Measurements from ENCODE around the gene RCC2. TPM values are rescaled to one million over a fixed set of nuclear protein-coding genes. Genes with fewer than 3 reads are reported as not detected.

Gene RCC2
- polyA plus RNA-seq, 4 donors: 86.1 to 109 (median 94.9) TPM

- no peak for DNase-seq (ENCODE audit: low read depth in 4 of 4, low spot score in 2 of 4)
These were observed 58.3 kb downstream of the RCC2 start for GRCh38 chr1:17381161-17381560.

- no peak for DNase-seq (ENCODE audit: low read depth in 4 of 4, low spot score in 2 of 4)
These were observed 62.0 kb downstream of the RCC2 start for GRCh38 chr1:17377325-17377953.

- DNase-seq (ENCODE audit: low read depth in 4 of 4, low spot score in 2 of 4): no peak
These were observed 63.8 kb downstream of the RCC2 start for GRCh38 chr1:17375651-17376050.

GRCh38 chr1:17372955-17373354, 66.5 kb downstream of the RCC2 start:
- DNase-seq (ENCODE audit: low read depth in 4 of 4, low spot score in 2 of 4): no peak

GRCh38 chr1:17371896-17372295, 67.6 kb downstream of the RCC2 start, which contains the start of gene PADI6:
Gene PADI6 (plus strand): TSS chr1:17372196. CDS start chr1:17372246, 50 bp downstream.
- no peak for DNase-seq (ENCODE audit: low read depth in 4 of 4, low spot score in 2 of 4)

- DNase-seq (ENCODE audit: low read depth in 4 of 4, low spot score in 2 of 4): no peak
These were observed 68.9 kb downstream of the RCC2 start for GRCh38 chr1:17370618-17371017.

GRCh38 chr1:17369466-17369865, 70.0 kb downstream of the RCC2 start:
- no peak for DNase-seq (ENCODE audit: low read depth in 4 of 4, low spot score in 2 of 4)

GRCh38 chr1:17365293-17365692, 74.2 kb downstream of the RCC2 start:
- no peak for DNase-seq (ENCODE audit: low read depth in 4 of 4, low spot score in 2 of 4)

GRCh38 chr1:17363771-17364170, 75.7 kb downstream of the RCC2 start:
- DNase-seq (ENCODE audit: low read depth in 4 of 4, low spot score in 2 of 4): no peak

GRCh38 chr1:17363351-17363750, 76.1 kb downstream of the RCC2 start:
- DNase-seq (ENCODE audit: low read depth in 4 of 4, low spot score in 2 of 4): no peak

GRCh38 chr1:17361687-17362086, 77.8 kb downstream of the RCC2 start:
- no peak for DNase-seq (ENCODE audit: low read depth in 4 of 4, low spot score in 2 of 4)

- DNase-seq (ENCODE audit: low read depth in 4 of 4, low spot score in 2 of 4): no peak
These were observed 79.1 kb downstream of the RCC2 start for GRCh38 chr1:17360272-17360956.

GRCh38 chr1:17359808-17360207, 79.7 kb downstream of the RCC2 start:
- DNase-seq (ENCODE audit: low read depth in 4 of 4, low spot score in 2 of 4): no peak

GRCh38 chr1:17359031-17359430, 80.4 kb downstream of the RCC2 start:
- DNase-seq (ENCODE audit: low read depth in 4 of 4, low spot score in 2 of 4): no peak

GRCh38 chr1:17358557-17358956, 80.9 kb downstream of the RCC2 start:
- DNase-seq (ENCODE audit: low read depth in 4 of 4, low spot score in 2 of 4): no peak

Other genes with a start within 250 kb of the RCC2 start
- gene PADI1, start 234.5 kb downstream of the RCC2 start, polyA plus RNA-seq (ENCODE audit: insufficient read length in 4 of 4): under 1 TPM in 3 of 4 donors, not detected in 1; 0.03 to 0.06 (median 0.05) TPM
- under 1 TPM; 0.11 to 0.23 (median 0.13) TPM for gene PADI3, start 190.6 kb downstream of the RCC2 start, polyA plus RNA-seq (ENCODE audit: insufficient read length in 4 of 4)
- 1 to 10 TPM in 2 of 4 donors, under 1 TPM in 2; 0.35 to 1.8 (median 1.0) TPM for gene PADI4, start 131.5 kb downstream of the RCC2 start, polyA plus RNA-seq (ENCODE audit: insufficient read length in 4 of 4)
- not detected for gene PADI6, start 67.5 kb downstream of the RCC2 start, polyA plus RNA-seq (ENCODE audit: insufficient read length in 4 of 4)
- gene ARHGEF10L, start 100.0 kb upstream of the RCC2 start, polyA plus RNA-seq (ENCODE audit: insufficient read length in 4 of 4): 10 to 100 TPM; 38.5 to 60.9 (median 48.7) TPM